Measurements from ENCODE around the gene VSX1. TPM values are rescaled to one million over a fixed set of nuclear protein-coding genes. Genes with fewer than 3 reads are reported as not detected.

VSX1 gene
- total RNA-seq, 1 donor = not detected

- H3K4me3 ChIP-seq (ENCODE audit: low read depth, low read length) = no peak overlapping the region
- DNase-seq (ENCODE audit: low read depth) = no peak
- no peak for TF ChIP-seq CTCF (IDR thresholded peaks at IDR 0.05; ENCODE audit: insufficient read depth, low read length)
Measured at GRCh38 chr20:25045343-25045712, 36.6 kb downstream of the VSX1 start.

- DNase-seq (ENCODE audit: low read depth) = no peak
- no peak for TF ChIP-seq CTCF (IDR thresholded peaks at IDR 0.05; ENCODE audit: insufficient read depth, low read length)
- no peak overlapping the region for H3K4me3 ChIP-seq (ENCODE audit: low read depth, low read length)
Measured at GRCh38 chr20:25044660-25045342, 37.1 kb downstream of the VSX1 start.

- no peak for DNase-seq (ENCODE audit: low read depth)
- TF ChIP-seq CTCF (IDR thresholded peaks at IDR 0.05; ENCODE audit: insufficient read depth, low read length) = no peak
- H3K4me3 ChIP-seq (ENCODE audit: low read depth, low read length) = no peak overlapping the region
Measured at GRCh38 chr20:25044261-25044560, 37.7 kb downstream of the VSX1 start.

GRCh38 chr20:25043499-25044260 lies 38.3 kb downstream of the VSX1 start:
- H3K4me3 ChIP-seq (ENCODE audit: low read depth, low read length) = no peak overlapping the region
- TF ChIP-seq CTCF (IDR thresholded peaks at IDR 0.05; ENCODE audit: insufficient read depth, low read length) = no peak
- no peak for DNase-seq (ENCODE audit: low read depth)

- H3K4me3 ChIP-seq (ENCODE audit: low read depth, low read length) = no peak overlapping the region
- TF ChIP-seq CTCF (IDR thresholded peaks at IDR 0.05; ENCODE audit: insufficient read depth, low read length) = no peak
- DNase-seq (ENCODE audit: low read depth) = no peak
Measured at GRCh38 chr20:25042531-25043498, 39.1 kb downstream of the VSX1 start.

GRCh38 chr20:25041813-25042530 lies 40.0 kb downstream of the VSX1 start:
- no peak for DNase-seq (ENCODE audit: low read depth)
- no peak overlapping the region for H3K4me3 ChIP-seq (ENCODE audit: low read depth, low read length)
- TF ChIP-seq CTCF (IDR thresholded peaks at IDR 0.05; ENCODE audit: insufficient read depth, low read length) = no peak

All from fibroblast of the aortic adventitia (primary cell).